PC-9 (cell line): ENCODE results near the gene DST.

Experiments used
- EZH2 ChIP-seq: fragments of 200-600 bp; sonication (generic); IDR thresholded peaks from 2 replicates; pipeline ENCODE4 v1.8.0; 2017; ENCODE audit warnings: antibody characterized with exemption, low read depth
- TF ChIP-seq, protein P1 (sequence below): fragments of 200-600 bp; sonication (generic); conservative IDR thresholded peaks from 2 replicates; pipeline ENCODE4 v1.6.1; 2017; ENCODE audit warnings: mixed run types, antibody characterized with exemption, mild to moderate bottlenecking, moderate library complexity

GRCh38 chr6:56647172-56647762 is 4.6 kb upstream of the DST start:
- TF ChIP-seq, protein P1, sequence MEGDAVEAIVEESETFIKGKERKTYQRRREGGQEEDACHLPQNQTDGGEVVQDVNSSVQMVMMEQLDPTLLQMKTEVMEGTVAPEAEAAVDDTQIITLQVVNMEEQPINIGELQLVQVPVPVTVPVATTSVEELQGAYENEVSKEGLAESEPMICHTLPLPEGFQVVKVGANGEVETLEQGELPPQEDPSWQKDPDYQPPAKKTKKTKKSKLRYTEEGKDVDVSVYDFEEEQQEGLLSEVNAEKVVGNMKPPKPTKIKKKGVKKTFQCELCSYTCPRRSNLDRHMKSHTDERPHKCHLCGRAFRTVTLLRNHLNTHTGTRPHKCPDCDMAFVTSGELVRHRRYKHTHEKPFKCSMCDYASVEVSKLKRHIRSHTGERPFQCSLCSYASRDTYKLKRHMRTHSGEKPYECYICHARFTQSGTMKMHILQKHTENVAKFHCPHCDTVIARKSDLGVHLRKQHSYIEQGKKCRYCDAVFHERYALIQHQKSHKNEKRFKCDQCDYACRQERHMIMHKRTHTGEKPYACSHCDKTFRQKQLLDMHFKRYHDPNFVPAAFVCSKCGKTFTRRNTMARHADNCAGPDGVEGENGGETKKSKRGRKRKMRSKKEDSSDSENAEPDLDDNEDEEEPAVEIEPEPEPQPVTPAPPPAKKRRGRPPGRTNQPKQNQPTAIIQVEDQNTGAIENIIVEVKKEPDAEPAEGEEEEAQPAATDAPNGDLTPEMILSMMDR: no peak
- TF ChIP-seq EZH2: no peak
